Astrocyte (in vitro differentiated cells and primary cell): ENCODE results near the gene LCAT.

Source experiments
- CTCF ChIP-seq: IDR thresholded peaks from 2 replicates; pipeline ENCODE4 v1.5.1; 2011; ENCODE audit warnings: low read depth, mild to moderate bottlenecking, inconsistent platforms, low read length, moderate library complexity; ENCODE audit not compliant: insufficient read depth
- EZH2 ChIP-seq: IDR thresholded peaks from 2 replicates; pipeline ENCODE4 v1.6.1; 2012; ENCODE audit warnings: mild to moderate bottlenecking, low read length, inconsistent platforms; ENCODE audit not compliant: insufficient read depth

- TF ChIP-seq CTCF, result no peak
- no peak for TF ChIP-seq EZH2
These were observed 3.1 kb upstream of the LCAT start for GRCh38 chr16:67946966-67947558.
